Ammon's horn (tissue), 1 donor: ENCODE data around the gene IFT172.
"Not testable (repeated sequence)": the region's sequence is repeated elsewhere in the genome, so short reads cannot be mapped to it uniquely, and the experiment has no call there.

Experiments
- DNase-seq: peaks from one replicate; pipeline ENCODE4 v3.0.0-alpha.2; 2016; ENCODE audit warnings: low spot score

The IFT172 gene

GRCh38 chr2:27493948-27494283 is 4.4 kb upstream of the IFT172 start:
- no peak for DNase-seq

GRCh38 chr2:27492557-27492956 is 3.0 kb upstream of the IFT172 start:
- DNase-seq = no peak

- DNase-seq = no peak
These were observed 435 bp downstream of the IFT172 start for GRCh38 chr2:27489118-27489497.

GRCh38 chr2:27485496-27485895 is 4.0 kb downstream of the IFT172 start:
- DNase-seq = peak; percentile 24

- no peak for DNase-seq
These were observed 17.6 kb downstream of the IFT172 start for GRCh38 chr2:27471961-27472360.

GRCh38 chr2:27464443-27464842 is 25.1 kb downstream of the IFT172 start:
- DNase-seq = no peak

GRCh38 chr2:27461118-27461517 is 28.4 kb downstream of the IFT172 start:
- no peak for DNase-seq

GRCh38 chr2:27453968-27454367 is 35.6 kb downstream of the IFT172 start:
- no peak for DNase-seq

- DNase-seq = no peak
These were observed 38.4 kb downstream of the IFT172 start for GRCh38 chr2:27451095-27451494.

GRCh38 chr2:27448381-27448780 is 41.2 kb downstream of the IFT172 start:
- DNase-seq = no peak

GRCh38 chr2:27446057-27446456 is 43.5 kb downstream of the IFT172 start:
- no peak for DNase-seq

- DNase-seq = no peak
These were observed 43.9 kb downstream of the IFT172 start for GRCh38 chr2:27445615-27446014.

GRCh38 chr2:27445155-27445554 is 44.4 kb downstream of the IFT172 start:
- DNase-seq = no peak

GRCh38 chr2:27442920-27443282 is 46.6 kb downstream of the IFT172 start:
- DNase-seq = no peak

- DNase-seq = no peak
These were observed 47.3 kb downstream of the IFT172 start, which contains the start of gene KRTCAP3 for GRCh38 chr2:27441958-27442919. Gene KRTCAP3, plus strand, starts transcription at chr2:27442381. Its CDS starts 32 bp downstream, at chr2:27442413.

- DNase-seq = no peak
These were observed 48.2 kb downstream of the IFT172 start for GRCh38 chr2:27441226-27441926.

- no peak for DNase-seq
These were observed 53.9 kb downstream of the IFT172 start for GRCh38 chr2:27435628-27436027.

- DNase-seq = no peak
These were observed 58.1 kb downstream of the IFT172 start for GRCh38 chr2:27431395-27431794.

- DNase-seq = peak; percentile 77
These were observed 60.5 kb downstream of the IFT172 start for GRCh38 chr2:27428978-27429541.

- peak; percentile 95 for DNase-seq
These were observed 61.1 kb downstream of the IFT172 start, which contains the start of gene NRBP1 for GRCh38 chr2:27428213-27428977. Gene NRBP1, plus strand, starts transcription at chr2:27428631. Its CDS starts 4,643 bp downstream, at chr2:27433274.

- DNase-seq = no peak
These were observed 61.7 kb downstream of the IFT172 start for GRCh38 chr2:27427863-27428212.

- not testable (repeated sequence) for DNase-seq
These were observed 64.5 kb downstream of the IFT172 start for GRCh38 chr2:27425039-27425438.
